Ascending aorta (tissue), 2 donors: ENCODE data around the gene GRM8. TPM values are rescaled to one million over a fixed set of nuclear protein-coding genes. Genes with fewer than 3 reads are reported as not detected.

ENCODE experiments used
- DNase-seq, 2 donors: peaks; one replicate each; pipeline ENCODE4 v3.0.0-alpha.2; 2019; ENCODE audit warnings: low spot score in 2 of 2
- H3K27ac ChIP-seq, 2 donors: fragments of 200-600 bp; sonication (generic); one replicate each; pipeline ENCODE4 v1.5.1; 2016 to 2017; ENCODE audit warnings: mild to moderate bottlenecking in 1 of 2
- H3K27me3 ChIP-seq: fragments of 200-600 bp; sonication (generic); one replicate; pipeline ENCODE4 v1.5.1; 2017
- H3K36me3 ChIP-seq, 2 donors: fragments of 200-600 bp; sonication (generic); one replicate each; pipeline ENCODE4 v1.5.1; 2016
- H3K4me1 ChIP-seq, 2 donors: fragments of 200-600 bp; sonication (generic); one replicate each; pipeline ENCODE4 v1.5.1; 2016 to 2017; ENCODE audit warnings: mild to moderate bottlenecking in 1 of 2
- H3K4me3 ChIP-seq, 2 donors: fragments of 200-600 bp; sonication (generic); one replicate each; pipeline ENCODE4 v1.5.1; 2016 to 2017; ENCODE audit warnings: mild to moderate bottlenecking in 1 of 2
- H3K9me3 ChIP-seq, 2 donors: fragments of 200-600 bp; sonication (generic); one replicate each; pipeline ENCODE4 v1.5.1; 2016
- intact Hi-C: fragments of 100-400 bp; cut with DNase I; formaldehyde crosslinking; loops from one replicate; pipeline ENCODE4 v1.15.1; 2023
- total RNA-seq: library from RNA; depleted of rRNA; stranded (reverse); fragments of >200 nt; gene quantifications from one replicate; pipeline ENCODE4 v1.1.0, GENCODE V29; 2016
- TF ChIP-seq, protein P1 (sequence below), 3 experiments: fragments of 200-600 bp in 2 of 3; fragments of 450-650 bp in 1 of 3; sonication (generic) in 2 of 3; IDR thresholded peaks; one replicate each; pipeline ENCODE4 v1.5.1; 2016 to 2019; ENCODE audit warnings: antibody characterized with exemption in 3 of 3, mild to moderate bottlenecking in 1 of 3, moderate library complexity in 1 of 3

Gene GRM8
- total RNA-seq, 1 donor from 2014 or later, result not detected

DNA sequence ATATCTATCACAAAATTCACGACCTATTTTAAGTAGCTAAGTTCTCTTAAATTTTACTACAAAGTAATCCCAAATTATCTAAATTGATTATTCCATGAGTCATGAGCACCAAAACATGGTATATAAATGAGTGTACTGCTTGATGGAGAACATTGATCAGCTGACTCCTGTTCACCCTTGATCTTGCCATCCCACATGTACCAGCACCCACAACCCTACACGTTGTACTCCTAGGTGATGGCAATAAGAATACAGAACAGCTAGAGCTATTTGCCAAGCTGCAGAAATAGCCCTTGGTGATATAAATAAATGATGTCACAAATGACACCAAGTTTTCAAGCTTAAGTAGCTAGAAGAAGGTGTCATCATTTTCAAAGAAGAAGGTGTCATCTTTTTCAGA is 235.5 kb downstream of the GRM8 start:
- no peaks in the 10 kb centered on the region for H3K9me3 ChIP-seq
- TF ChIP-seq, protein P1, sequence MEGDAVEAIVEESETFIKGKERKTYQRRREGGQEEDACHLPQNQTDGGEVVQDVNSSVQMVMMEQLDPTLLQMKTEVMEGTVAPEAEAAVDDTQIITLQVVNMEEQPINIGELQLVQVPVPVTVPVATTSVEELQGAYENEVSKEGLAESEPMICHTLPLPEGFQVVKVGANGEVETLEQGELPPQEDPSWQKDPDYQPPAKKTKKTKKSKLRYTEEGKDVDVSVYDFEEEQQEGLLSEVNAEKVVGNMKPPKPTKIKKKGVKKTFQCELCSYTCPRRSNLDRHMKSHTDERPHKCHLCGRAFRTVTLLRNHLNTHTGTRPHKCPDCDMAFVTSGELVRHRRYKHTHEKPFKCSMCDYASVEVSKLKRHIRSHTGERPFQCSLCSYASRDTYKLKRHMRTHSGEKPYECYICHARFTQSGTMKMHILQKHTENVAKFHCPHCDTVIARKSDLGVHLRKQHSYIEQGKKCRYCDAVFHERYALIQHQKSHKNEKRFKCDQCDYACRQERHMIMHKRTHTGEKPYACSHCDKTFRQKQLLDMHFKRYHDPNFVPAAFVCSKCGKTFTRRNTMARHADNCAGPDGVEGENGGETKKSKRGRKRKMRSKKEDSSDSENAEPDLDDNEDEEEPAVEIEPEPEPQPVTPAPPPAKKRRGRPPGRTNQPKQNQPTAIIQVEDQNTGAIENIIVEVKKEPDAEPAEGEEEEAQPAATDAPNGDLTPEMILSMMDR (IDR thresholded peaks at IDR 0.05), result no peak
- no peak for DNase-seq

GRCh38 chr7:127000725-127001124 is 252.0 kb downstream of the GRM8 start:
- TF ChIP-seq, protein P1 (IDR thresholded peaks at IDR 0.05), result no peak
- intact Hi-C loops, result no loop called here
- H3K4me3 ChIP-seq, result no peak overlapping the region
- no peaks in the 10 kb centered on the region for H3K4me1 ChIP-seq
- H3K27ac ChIP-seq, result no peak overlapping the region
- DNase-seq, result no peak
- H3K36me3 ChIP-seq, result no peaks in the 10 kb centered on the region
- no peaks in the 10 kb centered on the region for H3K9me3 ChIP-seq
- no peaks in the 10 kb centered on the region for H3K27me3 ChIP-seq

More for the DNA sequence above, 235.5 kb downstream of the GRM8 start:
- Histone ChIP-seq H3K27ac (no peak overlapping the region), H3K4me1 (no peaks in the 10 kb centered on the region), H3K27me3 (no peaks in the 10 kb centered on the region), H3K4me3 (no peak overlapping the region), H3K36me3 (no peaks in the 10 kb centered on the region)
- intact Hi-C loops, result no loop called here

DNA sequence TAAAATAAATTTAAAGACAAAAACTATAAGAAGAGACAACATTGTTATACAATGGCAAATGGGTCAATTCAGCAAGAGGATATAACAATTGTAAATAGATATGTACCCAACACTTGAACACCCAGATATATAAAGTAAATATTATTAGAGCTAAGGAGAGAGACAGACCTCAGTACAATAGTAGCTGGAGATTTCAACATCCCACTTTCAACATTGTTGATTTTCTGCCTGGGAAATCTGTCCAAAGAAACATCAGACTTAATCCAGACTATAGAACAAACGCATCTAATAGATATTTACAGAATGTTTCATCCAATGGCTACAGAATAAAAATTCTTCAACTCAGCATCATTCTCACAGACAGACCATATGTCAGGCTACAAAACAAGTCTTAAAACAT is 256.1 kb downstream of the GRM8 start:
- Histone ChIP-seq H3K9me3 (no peaks in the 10 kb centered on the region), H3K4me1 (no peaks in the 10 kb centered on the region), H3K27me3 (no peaks in the 10 kb centered on the region), H3K4me3 (no peak overlapping the region), H3K36me3 (no peaks in the 10 kb centered on the region), H3K27ac (no peak overlapping the region)
- intact Hi-C loops, result no loop called here
- no peak for DNase-seq
- TF ChIP-seq, protein P1 (IDR thresholded peaks at IDR 0.05), result no peak

- TF ChIP-seq, protein P1 (IDR thresholded peaks at IDR 0.05), result no peak
- intact Hi-C loops, result no loop called here
- no peaks in the 10 kb centered on the region for H3K4me1 ChIP-seq
- DNase-seq, result no peak
- H3K9me3 ChIP-seq, result no peaks in the 10 kb centered on the region
- no peak overlapping the region for H3K27ac ChIP-seq
- H3K27me3 ChIP-seq, result no peaks in the 10 kb centered on the region
- H3K36me3 ChIP-seq, result no peaks in the 10 kb centered on the region
- no peak overlapping the region for H3K4me3 ChIP-seq
Measured at GRCh38 chr7:126993626-126994213, 259.0 kb downstream of the GRM8 start.

DNA sequence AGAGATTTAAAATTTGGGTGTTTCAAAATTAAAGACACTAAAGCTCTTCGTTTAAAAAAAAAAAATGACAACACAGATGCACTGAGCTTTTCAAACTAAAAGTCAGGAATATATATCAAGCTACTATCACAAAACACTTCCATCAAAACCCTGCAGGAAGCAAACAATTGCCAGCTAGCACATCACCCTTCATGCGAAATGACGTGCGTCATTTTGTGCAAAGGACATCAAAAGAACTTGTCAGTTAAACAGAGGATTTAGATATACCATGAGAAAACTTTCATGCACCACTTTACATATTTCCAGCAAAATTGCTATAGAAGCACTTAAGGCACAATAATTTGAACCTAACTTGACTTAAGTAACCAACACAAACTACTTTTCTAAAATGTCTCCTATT is 264.7 kb downstream of the GRM8 start:
- no peaks in the 10 kb centered on the region for H3K4me1 ChIP-seq
- DNase-seq, result no peak
- no peak overlapping the region for H3K4me3 ChIP-seq
- H3K27ac ChIP-seq, result no peak overlapping the region
- no peaks in the 10 kb centered on the region for H3K27me3 ChIP-seq
- TF ChIP-seq, protein P1 (IDR thresholded peaks at IDR 0.05), result no peak
- no peaks in the 10 kb centered on the region for H3K36me3 ChIP-seq
- no peaks in the 10 kb centered on the region for H3K9me3 ChIP-seq
- intact Hi-C loops, result no loop called here

DNA sequence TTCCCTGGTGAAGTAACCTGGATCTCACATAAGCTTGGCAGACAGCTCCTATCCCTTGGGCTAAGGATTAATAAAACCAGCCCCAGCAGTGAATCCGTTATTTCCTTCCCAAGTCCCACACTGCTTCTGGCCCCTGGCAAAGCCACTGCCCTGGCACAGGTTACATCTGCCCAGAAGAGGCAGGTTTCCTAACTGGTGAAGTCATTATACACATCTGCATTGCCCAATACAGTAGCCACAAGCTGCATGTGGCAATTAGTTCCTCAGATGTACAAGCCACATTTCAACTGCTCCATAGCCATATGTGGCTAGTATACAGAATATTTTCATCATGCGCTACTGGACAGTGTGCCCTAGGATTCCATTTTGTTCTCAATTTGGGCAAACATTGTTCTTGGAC is 273.0 kb downstream of the GRM8 start:
- H3K4me1 ChIP-seq, result no peaks in the 10 kb centered on the region
- intact Hi-C loops, result no loop called here
- H3K36me3 ChIP-seq, result no peaks in the 10 kb centered on the region
- no peak overlapping the region for H3K27ac ChIP-seq
- no peak overlapping the region for H3K4me3 ChIP-seq
- TF ChIP-seq, protein P1 (IDR thresholded peaks at IDR 0.05), result no peak
- H3K9me3 ChIP-seq, result no peaks in the 10 kb centered on the region
- H3K27me3 ChIP-seq, result no peaks in the 10 kb centered on the region
- no peak for DNase-seq
